IPS-20b (cell line): ENCODE data around the gene RPS18.

Experiments used
- H3K27ac ChIP-seq: one replicate; pipeline ENCODE4 v1.5.1; 2013; ENCODE audit warnings: low read length
- H3K27me3 ChIP-seq: 2 replicates; pipeline ENCODE4 v1.6.1; 2013; ENCODE audit warnings: mild to moderate bottlenecking, low read length, inconsistent platforms; ENCODE audit not compliant: insufficient read depth
- H3K36me3 ChIP-seq: 2 replicates; pipeline ENCODE4 v1.6.1; 2013; ENCODE audit warnings: low read depth, mild to moderate bottlenecking, inconsistent platforms, low read length, moderate library complexity; ENCODE audit not compliant: insufficient read depth
- H3K4me1 ChIP-seq: 2 replicates; pipeline ENCODE4 v1.6.1; 2013; ENCODE audit warnings: mild to moderate bottlenecking, control low read depth, inconsistent platforms, low read length, moderate library complexity; ENCODE audit not compliant: insufficient read depth
- H3K4me3 ChIP-seq: 2 replicates; pipeline ENCODE4 v1.5.1; 2013; ENCODE audit warnings: mild to moderate bottlenecking, low read length, inconsistent platforms
- H3K9ac ChIP-seq: 2 replicates; pipeline ENCODE4 v1.6.1; 2013; ENCODE audit warnings: low read depth, mild to moderate bottlenecking, inconsistent platforms, low read length, moderate library complexity
- H3K9me3 ChIP-seq: 2 replicates; pipeline ENCODE4 v1.6.1; 2013; ENCODE audit warnings: mild to moderate bottlenecking, low read depth, low read length, inconsistent platforms; ENCODE audit not compliant: insufficient read depth

RPS18 gene

DNA sequence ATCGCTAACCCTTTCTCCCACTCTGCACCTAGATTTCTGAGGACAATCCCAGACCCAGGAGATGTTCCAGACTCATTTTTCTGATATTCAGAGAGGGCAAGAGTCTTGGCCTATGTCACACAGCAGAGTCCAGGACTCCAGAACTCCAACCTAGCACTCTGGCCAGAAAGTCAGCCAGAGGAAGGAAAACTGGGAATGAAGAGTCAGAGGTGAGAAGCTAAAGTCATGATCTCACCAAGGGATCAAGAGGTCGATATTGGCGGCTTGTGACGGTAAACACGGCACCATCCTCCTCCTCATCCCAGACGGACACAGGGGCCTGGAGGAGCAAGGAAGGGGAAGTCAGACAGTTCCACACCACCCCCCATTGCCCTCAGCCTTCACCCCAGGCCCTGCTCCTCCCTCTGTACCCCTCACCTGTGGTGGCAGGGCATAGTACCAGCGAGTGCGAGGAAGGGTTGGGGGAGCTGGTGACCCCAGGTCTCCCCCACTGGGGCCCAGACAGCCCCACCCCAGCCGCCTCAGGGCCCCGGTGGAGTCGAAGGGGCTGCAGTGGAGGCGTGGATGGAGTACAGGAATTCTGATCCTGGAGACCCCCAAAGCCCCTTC lies 25.0 kb downstream of the RPS18 start:
- Histone ChIP-seq H3K4me1 (no peaks in the 10 kb centered on the region), H3K27me3 (no peaks in the 10 kb centered on the region), H3K4me3 (peak overlapping the region; percentile 98), H3K9ac (peak overlapping the region; percentile 71; the same call in 1 of the 2 replicates), H3K36me3 (peaks cover 24% of the 10 kb centered on the region), H3K27ac (peak overlapping the region; percentile 3), H3K9me3 (no peaks in the 10 kb centered on the region)

DNA sequence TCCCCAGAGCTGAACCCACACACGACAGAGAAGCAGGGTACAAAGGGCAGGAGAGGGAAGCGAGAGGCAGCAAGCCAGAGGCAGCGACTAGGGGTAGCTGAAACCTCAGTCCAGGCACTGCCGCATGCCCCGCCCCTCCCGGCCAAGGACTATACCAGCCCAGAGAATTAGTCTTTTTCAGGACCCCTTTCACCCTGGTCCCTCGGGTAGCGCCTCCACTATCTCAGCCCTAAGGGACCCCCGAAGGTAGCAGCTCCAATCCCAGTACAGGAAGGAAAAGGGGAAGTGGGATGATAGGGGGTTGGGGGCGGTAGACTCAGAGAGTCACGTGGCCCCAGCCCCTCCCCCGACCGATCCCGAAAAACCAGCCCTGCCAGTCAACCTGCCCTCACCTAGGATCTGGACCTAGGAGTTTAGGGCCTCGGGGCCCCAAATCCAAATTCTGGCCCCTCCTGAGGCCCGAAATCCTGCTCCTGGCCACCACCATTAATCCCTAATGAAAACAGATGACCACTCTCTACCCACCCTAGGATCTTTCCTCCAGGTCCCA lies 25.6 kb downstream of the RPS18 start:
- H3K4me3 ChIP-seq, result peak overlapping the region; percentile 98
- H3K9me3 ChIP-seq, result no peaks in the 10 kb centered on the region
- peaks cover 19% of the 10 kb centered on the region for H3K36me3 ChIP-seq
- H3K27me3 ChIP-seq, result no peaks in the 10 kb centered on the region
- H3K4me1 ChIP-seq, result no peaks in the 10 kb centered on the region
- H3K27ac ChIP-seq, result peak overlapping the region; percentile 3
- peak overlapping the region; percentile 71; the same call in 1 of the 2 replicates for H3K9ac ChIP-seq

DNA sequence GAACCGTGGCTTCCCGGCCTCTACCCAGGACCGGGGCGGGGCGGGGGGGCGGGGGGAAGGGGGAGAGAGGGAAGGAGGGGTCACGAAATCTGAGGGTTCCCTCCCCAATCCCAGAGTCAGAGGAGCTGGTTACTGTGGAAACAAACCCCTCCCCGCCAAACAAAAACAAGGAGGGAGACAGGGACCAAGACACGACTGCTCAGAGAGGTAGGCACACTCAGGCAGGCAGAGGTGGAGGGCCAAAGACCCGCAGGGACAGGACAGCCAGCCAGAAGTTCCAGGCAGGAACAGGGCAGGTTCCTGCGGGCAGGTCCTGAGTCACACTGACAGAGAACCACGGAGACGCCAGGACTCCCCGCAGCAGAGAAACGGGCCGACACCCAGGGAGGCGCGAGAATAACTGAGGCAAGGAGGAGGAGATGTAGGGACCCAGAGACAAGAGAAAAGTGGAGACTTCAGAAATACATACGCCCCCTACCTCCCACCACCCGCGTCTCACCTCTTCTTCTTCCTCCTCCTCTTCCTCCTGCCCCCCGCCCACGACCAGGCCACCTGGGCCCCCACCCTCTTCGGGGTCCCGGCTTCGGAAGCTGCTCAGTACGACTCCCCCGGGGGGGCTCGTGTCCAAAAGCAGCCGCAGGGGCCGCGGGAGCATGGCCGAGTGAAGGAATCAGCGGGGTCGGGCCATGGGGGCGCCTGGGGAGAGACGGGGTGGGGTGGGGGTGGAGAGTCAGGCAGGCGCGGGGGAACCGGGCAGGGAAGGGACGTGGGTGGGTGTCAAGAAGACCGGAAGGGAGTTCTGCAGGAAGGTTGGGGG lies 26.3 kb downstream of the RPS18 start:
- Histone ChIP-seq H3K4me3 (peak overlapping the region; percentile 98), H3K27me3 (no peaks in the 10 kb centered on the region), H3K9ac (peak overlapping the region; percentile 92; the same call in 1 of the 2 replicates), H3K9me3 (no peaks in the 10 kb centered on the region), H3K27ac (no peak overlapping the region), H3K36me3 (peaks cover 12% of the 10 kb centered on the region), H3K4me1 (no peaks in the 10 kb centered on the region)

DNA sequence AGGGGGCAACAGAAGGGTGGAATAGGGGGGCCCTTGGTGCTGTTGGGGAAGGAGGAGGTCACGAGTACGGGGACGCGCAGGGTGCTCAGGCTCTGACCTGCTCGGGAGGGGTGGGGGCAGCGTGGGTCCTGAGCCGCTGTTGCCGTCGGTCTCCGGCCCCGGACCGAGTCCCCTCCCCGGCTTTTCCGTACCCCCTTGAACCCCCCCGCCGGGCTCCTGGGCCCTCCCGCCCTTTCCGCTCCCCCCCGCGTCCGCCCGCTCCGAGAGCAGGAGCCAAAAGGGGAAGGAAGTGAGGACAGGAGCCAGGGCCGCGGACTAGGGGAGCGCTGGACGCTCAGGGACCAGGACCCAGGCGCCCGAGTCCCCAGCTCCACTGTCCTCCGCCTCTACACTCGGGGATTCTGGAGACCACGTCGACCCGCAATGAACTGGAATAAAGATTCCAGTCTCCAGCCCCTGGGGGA lies 26.9 kb downstream of the RPS18 start, which contains the start of gene RGL2:
Gene RGL2 (minus strand): TSS at position 170 of the 464 bp plus-strand sequence. CDS start 332 bp downstream, outside the sequence.
- H3K9ac ChIP-seq, result peak within 1 kb of the TSS; percentile 92
- H3K27me3 ChIP-seq, result no peaks in the 10 kb centered on the region
- H3K4me3 ChIP-seq, result peak within 1 kb of the TSS; percentile 98
- peaks cover 9% of the 10 kb centered on the region for H3K36me3 ChIP-seq
- H3K27ac ChIP-seq, result peak within 1 kb of the TSS; percentile 86
- H3K4me1 ChIP-seq, result no peaks in the 10 kb centered on the region
- no peaks in the 10 kb centered on the region for H3K9me3 ChIP-seq

DNA sequence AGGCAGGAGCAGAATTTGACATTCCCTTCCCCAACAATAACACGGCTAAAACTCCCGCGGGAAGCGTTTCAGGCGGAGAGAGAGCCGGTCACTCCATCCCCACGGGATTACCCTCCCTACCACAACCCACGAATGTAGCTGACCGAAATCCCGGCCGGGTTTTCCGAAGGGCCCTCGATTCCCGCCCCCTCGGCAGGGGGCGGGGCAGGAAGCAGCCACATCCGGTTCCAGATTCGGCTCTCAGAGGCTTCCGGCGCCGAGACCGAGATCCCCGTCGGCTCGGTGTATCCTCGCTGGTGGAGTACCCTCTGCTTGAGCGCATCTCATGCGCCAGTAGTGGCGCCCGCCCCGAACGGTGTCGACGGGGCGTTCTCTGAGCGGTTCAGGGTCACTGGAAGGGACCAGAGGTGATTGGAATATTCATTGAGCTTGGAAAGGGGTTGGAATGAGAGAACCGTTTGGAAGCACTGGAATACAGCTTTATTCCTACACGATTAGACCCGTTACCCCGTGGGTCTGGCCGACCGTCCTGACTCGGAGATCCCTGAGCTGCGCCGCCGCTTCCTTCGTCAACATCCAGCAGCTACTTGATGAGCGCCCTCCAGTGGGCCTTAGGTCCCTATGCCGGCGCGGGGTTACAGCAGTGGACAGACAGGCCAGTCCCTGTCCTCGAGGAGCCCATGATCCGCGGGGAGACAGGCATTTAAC lies 27.5 kb downstream of the RPS18 start:
- no peaks in the 10 kb centered on the region for H3K9me3 ChIP-seq
- H3K4me3 ChIP-seq, result peak overlapping the region; percentile 98
- peak overlapping the region; percentile 86 for H3K27ac ChIP-seq
- H3K36me3 ChIP-seq, result peaks cover 7% of the 10 kb centered on the region
- no peaks in the 10 kb centered on the region for H3K27me3 ChIP-seq
- peak overlapping the region; percentile 92 for H3K9ac ChIP-seq
- no peaks in the 10 kb centered on the region for H3K4me1 ChIP-seq

DNA sequence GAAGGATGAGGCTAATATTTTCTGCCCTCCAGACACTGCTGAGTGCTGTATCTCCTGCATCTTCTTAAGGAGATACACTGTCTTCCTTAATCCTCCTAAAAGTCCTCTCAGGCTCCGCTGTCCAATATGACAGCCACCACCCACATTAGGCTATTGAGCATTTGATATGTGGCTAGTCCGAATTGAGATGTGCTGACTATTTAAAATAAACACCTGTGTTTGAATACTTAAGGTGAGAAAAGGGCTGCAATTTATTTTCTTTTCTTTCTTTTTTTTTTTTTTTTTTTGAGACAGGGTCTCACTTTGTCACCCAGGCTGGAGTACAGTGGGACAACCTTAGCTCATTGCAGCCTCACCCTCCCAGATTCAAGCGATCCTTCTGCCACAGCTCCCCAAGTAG lies 30.0 kb downstream of the RPS18 start:
- H3K27ac ChIP-seq, result no peak overlapping the region
- no peaks in the 10 kb centered on the region for H3K4me1 ChIP-seq
- H3K9me3 ChIP-seq, result no peaks in the 10 kb centered on the region
- H3K4me3 ChIP-seq, result no peak overlapping the region
- H3K27me3 ChIP-seq, result no peaks in the 10 kb centered on the region
- no peak overlapping the region for H3K9ac ChIP-seq
- peaks cover 5% of the 10 kb centered on the region; the same call in 1 of the 2 replicates for H3K36me3 ChIP-seq

DNA sequence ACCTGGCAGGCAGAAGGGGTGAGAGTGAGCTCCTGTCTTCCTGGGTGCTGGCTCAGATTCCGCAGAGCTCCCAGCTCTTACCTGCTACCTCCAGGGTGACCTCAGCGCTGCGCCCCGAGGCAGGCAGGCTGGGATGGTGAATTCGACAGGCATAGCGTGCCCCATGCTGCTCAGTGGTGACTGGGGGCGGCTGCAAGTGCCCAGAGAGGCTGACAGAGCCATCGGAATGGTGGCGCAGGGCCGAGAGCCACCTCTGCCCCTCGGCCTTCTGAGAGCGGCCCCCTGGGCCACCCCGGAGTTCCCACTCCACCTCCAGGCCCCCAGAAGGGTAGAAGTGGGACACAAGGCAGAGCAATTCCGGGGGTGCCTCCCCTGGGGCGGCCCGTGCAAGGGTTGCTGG lies 32.3 kb downstream of the RPS18 start:
- Histone ChIP-seq H3K9ac (no peak overlapping the region), H3K27me3 (no peaks in the 10 kb centered on the region), H3K4me3 (no peak overlapping the region), H3K9me3 (no peaks in the 10 kb centered on the region), H3K27ac (no peak overlapping the region), H3K36me3 (peaks cover 5% of the 10 kb centered on the region; the same call in 1 of the 2 replicates), H3K4me1 (no peaks in the 10 kb centered on the region)

DNA sequence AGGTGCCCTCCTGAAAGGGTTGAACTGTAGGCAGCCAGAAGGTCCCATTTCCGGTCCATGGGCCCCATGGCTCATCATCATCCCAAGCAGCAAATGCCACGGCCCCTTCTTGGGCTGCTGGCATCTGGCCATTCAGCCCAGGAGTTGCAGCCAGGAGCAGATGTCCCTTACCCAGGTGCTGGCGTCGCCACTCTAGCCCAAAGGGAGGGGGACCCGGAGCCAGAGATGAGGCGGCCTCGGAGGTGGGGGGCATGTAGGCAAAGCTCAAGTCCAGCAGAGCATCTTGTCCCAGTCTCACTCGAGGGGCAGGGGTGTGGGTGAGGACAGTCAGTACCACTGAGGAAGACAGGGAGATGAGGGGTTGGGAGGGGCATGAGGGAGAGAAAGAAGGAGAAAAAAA lies 33.2 kb downstream of the RPS18 start:
- H3K4me3 ChIP-seq, result no peak overlapping the region
- H3K4me1 ChIP-seq, result no peaks in the 10 kb centered on the region
- H3K9me3 ChIP-seq, result no peaks in the 10 kb centered on the region
- peaks cover 5% of the 10 kb centered on the region; the same call in 1 of the 2 replicates for H3K36me3 ChIP-seq
- no peak overlapping the region for H3K9ac ChIP-seq
- no peaks in the 10 kb centered on the region for H3K27me3 ChIP-seq
- no peak overlapping the region for H3K27ac ChIP-seq

DNA sequence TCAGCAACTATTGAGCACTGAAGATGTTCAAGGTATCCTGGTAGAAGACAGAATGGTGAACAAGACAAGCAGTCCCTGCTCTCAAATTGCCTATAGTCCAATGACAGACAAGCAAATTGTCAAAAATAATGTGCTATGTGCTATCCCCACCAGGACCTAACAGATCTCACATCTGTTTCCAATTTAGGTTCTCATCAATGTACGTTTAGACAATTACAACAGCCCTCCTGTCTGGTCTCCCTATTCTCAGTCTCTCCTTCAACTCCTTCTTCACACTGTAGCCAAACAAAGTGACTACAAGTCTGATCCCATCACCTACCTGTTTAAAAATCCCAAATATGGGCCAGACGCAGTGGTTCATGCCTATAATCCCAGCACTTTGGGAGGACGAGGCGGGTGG lies 34.5 kb downstream of the RPS18 start:
- peaks cover 5% of the 10 kb centered on the region; the same call in 1 of the 2 replicates for H3K36me3 ChIP-seq
- no peak overlapping the region for H3K9ac ChIP-seq
- H3K27me3 ChIP-seq, result no peaks in the 10 kb centered on the region
- no peak overlapping the region for H3K27ac ChIP-seq
- no peaks in the 10 kb centered on the region for H3K9me3 ChIP-seq
- H3K4me3 ChIP-seq, result no peak overlapping the region
- no peaks in the 10 kb centered on the region for H3K4me1 ChIP-seq

DNA sequence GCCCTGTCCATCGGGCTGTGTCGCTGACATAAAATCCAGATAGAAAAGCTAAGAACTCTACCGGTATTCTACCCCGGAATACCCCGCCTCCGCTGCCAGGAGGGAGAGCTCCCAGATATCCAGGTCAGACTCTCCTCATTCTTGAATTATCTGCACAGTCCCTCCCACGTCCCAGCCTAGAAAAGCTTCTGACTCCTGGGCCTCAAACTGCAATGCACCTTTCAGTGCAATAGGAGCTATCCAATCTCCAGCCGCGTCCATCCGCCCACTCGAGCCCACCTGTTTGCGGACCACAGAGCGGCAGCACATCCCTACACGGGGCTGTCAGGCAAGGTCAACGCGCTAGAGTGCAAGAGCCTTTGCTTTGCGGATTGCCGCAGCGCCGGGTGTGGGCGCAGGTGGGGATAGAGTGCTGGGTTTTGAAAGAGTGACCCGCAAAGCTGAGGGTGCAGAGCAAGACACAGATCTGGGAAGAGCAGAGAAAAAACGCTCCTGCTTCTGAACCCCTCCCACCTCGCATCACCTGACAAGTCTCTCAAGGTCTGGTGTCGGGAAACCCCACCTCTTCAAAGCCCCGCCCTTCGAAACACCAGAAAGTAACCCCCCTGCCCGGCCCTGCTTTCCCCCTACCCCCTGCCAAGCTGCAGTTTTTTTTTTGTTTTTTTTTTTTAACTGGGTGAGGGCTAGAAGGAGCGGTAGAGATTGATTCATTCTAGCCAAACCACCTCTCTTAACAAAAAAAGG lies 40.7 kb downstream of the RPS18 start:
- Histone ChIP-seq H3K4me3 (peak overlapping the region; percentile 88), H3K36me3 (0 out of 2 replicates have a peak, but pooled peaks cover 5% of the 10 kb centered on the region), H3K27me3 (peaks cover 9% of the 10 kb centered on the region), H3K9ac (peak overlapping the region; percentile 80; the same call in 1 of the 2 replicates), H3K4me1 (peaks cover 14% of the 10 kb centered on the region; the same call in 1 of the 2 replicates), H3K27ac (no peak overlapping the region), H3K9me3 (no peaks in the 10 kb centered on the region)
